Measurements from ENCODE around the gene RING1. TPM values are rescaled to one million over a fixed set of nuclear protein-coding genes. Genes with fewer than 3 reads are reported as not detected.

Gene RING1
- polyA plus RNA-seq, 6 donors from 2014 or later: 2.8 to 12.1 (median 7.4) TPM

DNA sequence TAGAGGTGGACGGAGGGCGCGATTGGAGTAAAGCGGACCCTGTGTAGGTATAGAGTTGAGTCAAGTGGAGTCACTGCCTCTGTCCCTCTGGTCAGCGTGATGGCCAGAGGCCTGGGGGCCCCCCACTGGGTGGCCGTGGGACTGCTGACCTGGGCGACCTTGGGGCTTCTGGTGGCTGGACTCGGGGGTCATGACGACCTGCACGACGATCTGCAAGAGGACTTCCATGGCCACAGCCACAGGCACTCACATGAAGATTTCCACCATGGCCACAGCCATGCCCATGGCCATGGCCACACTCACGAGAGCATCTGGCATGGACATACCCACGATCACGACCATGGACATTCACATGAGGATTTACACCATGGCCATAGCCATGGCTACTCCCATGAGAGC, 7.2 kb upstream of the RING1 start:
- no peaks in the 10 kb centered on the region for H3K9me3 Mint-ChIP-seq
- H3K4me1 Mint-ChIP-seq: peaks cover 71 to 84% (median 83%) of the 10 kb centered on the region in 3 donors
- H3K27ac Mint-ChIP-seq: peak overlapping the region; percentile 95 to 99 (median 98)
- H3K36me3 Mint-ChIP-seq: peaks cover 13 to 24% of the 10 kb centered on the region in 2 donors
- peak overlapping the region; percentile 99 to 100 (median 99) for H3K4me3 Mint-ChIP-seq
- DNase-seq: no peak
- H3K27me3 Mint-ChIP-seq: no peaks in the 10 kb centered on the region
- ATAC-seq (ENCODE audit: low read depth in 2 of 2): no peak

DNA sequence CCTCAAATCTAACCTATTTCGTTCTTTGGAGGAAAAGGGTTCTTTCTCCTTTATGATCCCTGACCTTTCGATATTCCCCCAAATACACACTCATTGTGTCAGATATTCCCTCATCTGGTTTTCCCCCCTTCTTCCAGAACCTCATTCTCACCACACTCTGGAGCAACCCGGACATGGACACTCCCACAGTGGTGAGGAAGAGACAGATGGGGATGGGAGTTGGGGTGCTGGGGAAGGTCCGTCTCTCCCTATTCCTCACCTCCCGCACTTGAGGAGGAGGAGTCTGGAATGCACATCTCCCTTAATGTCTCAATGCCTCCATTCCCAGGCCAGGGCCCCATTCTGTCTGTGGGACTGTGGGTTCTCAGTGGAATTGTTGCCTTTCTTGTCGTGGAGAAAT, 6.4 kb upstream of the RING1 start:
- H3K9me3 Mint-ChIP-seq: no peaks in the 10 kb centered on the region
- peaks cover 71 to 85% (median 85%) of the 10 kb centered on the region in 3 donors for H3K4me1 Mint-ChIP-seq
- no peak for DNase-seq
- no peak for ATAC-seq (ENCODE audit: low read depth in 2 of 2)
- no peaks in the 10 kb centered on the region for H3K27me3 Mint-ChIP-seq
- H3K27ac Mint-ChIP-seq: peak overlapping the region in 5 of 6 donors; percentile 25 to 98 (median 69)
- peaks cover 13 to 16% of the 10 kb centered on the region in 2 donors for H3K36me3 Mint-ChIP-seq
- peak overlapping the region; percentile 99 to 100 (median 99) for H3K4me3 Mint-ChIP-seq

DNA sequence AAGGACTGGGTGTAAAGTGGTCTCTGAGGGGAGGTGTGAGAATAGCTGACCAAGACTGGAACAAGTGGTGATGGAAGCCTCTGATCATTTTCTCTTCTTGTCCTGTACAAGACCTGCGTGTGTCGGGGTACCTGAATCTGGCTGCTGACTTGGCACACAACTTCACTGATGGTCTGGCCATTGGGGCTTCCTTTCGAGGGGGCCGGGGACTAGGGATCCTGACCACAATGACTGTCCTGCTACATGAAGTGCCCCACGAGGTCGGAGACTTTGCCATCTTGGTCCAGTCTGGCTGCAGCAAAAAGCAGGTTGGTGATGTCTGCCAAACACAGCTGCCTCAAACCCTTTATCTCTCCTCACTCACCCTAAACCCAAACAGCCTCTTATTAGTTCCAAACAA, 5.5 kb upstream of the RING1 start:
- DNase-seq: no peak
- Mint-ChIP-seq H3K4me3 (peak overlapping the region in 7 of 8 donors; percentile 48 to 100 (median 99)), H3K27ac (no peak overlapping the region), H3K27me3 (no peaks in the 10 kb centered on the region), H3K9me3 (no peaks in the 10 kb centered on the region), H3K36me3 (peaks cover 13 to 16% of the 10 kb centered on the region in 2 donors), H3K4me1 (peaks cover 69 to 83% (median 81%) of the 10 kb centered on the region in 3 donors)
- no peak for ATAC-seq (ENCODE audit: low read depth in 2 of 2)

DNA sequence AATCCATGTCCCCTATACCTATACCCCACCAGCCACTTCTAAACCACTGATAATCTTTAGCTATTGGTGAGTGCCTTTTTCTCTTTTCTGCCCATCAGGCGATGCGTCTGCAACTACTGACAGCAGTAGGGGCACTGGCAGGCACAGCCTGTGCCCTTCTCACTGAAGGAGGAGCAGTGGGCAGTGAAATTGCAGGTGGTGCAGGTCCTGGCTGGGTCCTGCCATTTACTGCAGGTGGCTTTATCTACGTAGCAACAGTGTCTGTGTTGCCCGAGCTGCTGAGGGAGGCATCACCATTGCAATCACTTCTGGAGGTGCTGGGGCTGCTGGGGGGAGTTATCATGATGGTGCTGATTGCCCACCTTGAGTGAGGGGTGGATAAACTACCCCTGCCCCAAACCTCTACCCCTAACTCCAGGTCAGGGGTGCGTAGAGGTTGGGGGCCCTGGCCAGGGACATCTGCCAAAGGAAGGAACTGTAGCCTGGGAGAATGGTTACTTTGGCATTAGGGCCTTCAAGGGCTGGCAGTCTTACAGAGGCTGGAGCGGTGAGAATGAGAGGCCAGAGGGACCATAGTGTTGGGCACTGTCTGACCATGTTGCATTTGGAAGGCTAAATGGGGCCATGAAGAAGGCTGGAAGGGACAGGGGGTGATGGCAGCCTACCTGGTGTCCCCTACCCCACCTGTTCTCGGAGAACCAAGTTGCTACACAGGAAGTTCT, 4.7 kb upstream of the RING1 start:
- H3K4me1 Mint-ChIP-seq: peaks cover 63 to 79% (median 75%) of the 10 kb centered on the region in 3 donors
- peak overlapping the region; percentile 88 to 100 (median 98) for H3K4me3 Mint-ChIP-seq
- DNase-seq (no peak), ATAC-seq (ENCODE audit: low read depth in 2 of 2) (no peak)
- H3K27me3 Mint-ChIP-seq: no peaks in the 10 kb centered on the region
- no peaks in the 10 kb centered on the region for H3K9me3 Mint-ChIP-seq
- H3K27ac Mint-ChIP-seq: peak overlapping the region in 5 of 6 donors; percentile 44 to 86 (median 78)
- peaks cover 13 to 16% of the 10 kb centered on the region in 2 donors for H3K36me3 Mint-ChIP-seq

DNA sequence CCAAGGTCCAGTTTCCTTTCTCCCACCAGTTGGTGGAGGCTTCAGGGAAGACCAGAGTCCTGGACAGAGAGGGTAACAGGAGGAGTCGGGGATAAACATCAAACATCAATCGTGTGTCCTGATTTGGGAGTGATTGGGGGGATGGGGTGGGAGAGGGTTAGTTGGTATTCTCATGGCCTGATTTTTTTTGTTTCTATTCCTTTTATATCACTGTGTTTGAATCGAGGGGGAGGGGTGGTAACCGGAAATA, 4.2 kb upstream of the RING1 start:
- DNase-seq: no peak
- Mint-ChIP-seq H3K36me3 (peaks cover 13 to 16% of the 10 kb centered on the region in 2 donors), H3K4me3 (peak overlapping the region; percentile 88 to 100 (median 93)), H3K27me3 (no peaks in the 10 kb centered on the region), H3K27ac (peak overlapping the region in 4 of 6 donors; percentile 44 to 85 (median 78)), H3K9me3 (no peaks in the 10 kb centered on the region), H3K4me1 (peaks cover 63 to 79% (median 75%) of the 10 kb centered on the region in 3 donors)
- no peak for ATAC-seq (ENCODE audit: low read depth in 2 of 2)

DNA sequence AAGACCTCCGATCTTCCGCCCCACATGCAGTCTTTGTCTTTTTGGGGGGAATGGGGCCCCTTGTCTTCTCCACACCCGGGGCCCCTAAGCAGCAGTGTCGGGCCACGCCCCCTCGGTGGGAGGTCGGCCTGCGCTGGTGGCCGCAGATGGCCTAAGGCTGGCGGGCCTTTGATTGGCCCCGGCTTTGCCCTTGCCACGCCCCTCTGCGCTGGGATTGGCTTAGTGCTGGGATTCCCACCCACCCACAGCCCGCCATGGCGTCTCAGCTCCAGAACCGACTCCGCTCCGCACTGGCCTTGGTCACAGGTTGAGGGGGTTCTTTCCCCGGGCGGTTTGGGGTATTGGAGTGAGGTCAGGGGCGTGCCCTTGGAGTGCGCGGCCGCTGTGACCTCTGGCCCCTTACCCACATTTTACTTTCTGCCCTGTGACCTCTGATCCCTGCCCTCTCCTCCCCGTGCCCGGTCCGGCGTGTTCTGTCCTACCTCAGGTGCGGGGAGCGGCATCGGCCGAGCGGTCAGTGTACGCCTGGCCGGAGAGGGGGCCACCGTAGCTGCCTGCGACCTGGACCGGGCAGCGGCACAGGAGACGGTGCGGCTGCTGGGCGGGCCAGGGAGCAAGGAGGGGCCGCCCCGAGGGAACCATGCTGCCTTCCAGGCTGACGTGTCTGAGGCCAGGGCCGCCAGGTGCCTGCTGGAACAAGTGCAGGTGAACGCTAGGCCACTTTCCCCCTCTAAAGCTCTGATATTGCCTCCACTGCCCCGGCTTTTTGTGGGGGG, 3.7 kb upstream of the RING1 start, which contains the start of gene HSD17B8:
Gene HSD17B8, plus strand, starts transcription at position 241 of the 776 bp plus-strand sequence. Its CDS starts 14 bp downstream, at position 255.
- ATAC-seq (ENCODE audit: low read depth in 2 of 2) (peak; percentile 52 to 62), DNase-seq (peak; percentile 84)
- Mint-ChIP-seq H3K36me3 (peaks cover 15 to 16% of the 10 kb centered on the region in 2 donors), H3K4me1 (peaks cover 63 to 79% (median 75%) of the 10 kb centered on the region in 3 donors), H3K4me3 (peak within 1 kb of the TSS; percentile 88 to 100 (median 94)), H3K27ac (peak within 1 kb of the TSS; percentile 44 to 86 (median 72)), H3K27me3 (no peaks in the 10 kb centered on the region), H3K9me3 (no peaks in the 10 kb centered on the region)

DNA sequence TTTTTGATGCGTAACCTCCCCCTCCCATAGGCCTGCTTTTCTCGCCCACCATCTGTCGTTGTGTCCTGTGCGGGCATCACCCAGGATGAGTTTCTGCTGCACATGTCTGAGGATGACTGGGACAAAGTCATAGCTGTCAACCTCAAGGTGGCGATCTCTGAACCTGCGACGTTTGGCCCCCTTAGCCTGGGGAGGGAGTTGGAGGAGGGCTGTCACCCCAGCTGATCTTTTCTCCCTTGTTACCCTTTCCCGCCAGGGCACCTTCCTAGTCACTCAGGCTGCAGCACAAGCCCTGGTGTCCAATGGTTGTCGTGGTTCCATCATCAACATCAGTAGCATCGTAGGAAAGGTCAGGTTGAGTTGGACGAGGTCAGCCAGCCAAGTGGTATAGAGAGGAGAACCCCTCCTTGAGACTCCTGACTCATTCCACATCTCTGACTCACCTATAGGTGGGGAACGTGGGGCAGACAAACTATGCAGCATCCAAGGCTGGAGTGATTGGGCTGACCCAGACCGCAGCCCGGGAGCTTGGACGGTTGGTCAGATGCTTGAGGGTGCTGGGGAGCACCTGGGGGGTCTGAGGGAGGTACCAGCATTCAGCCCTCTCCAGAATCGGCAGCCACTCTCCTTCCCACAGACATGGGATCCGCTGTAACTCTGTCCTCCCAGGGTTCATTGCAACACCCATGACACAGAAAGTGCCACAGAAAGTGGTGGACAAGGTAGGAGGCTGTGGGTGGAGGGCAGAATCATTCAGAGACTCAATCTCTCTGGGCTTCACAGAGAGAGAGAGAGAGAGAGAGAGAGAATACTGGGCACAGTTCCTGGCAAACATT, 2.9 kb upstream of the RING1 start:
- Mint-ChIP-seq H3K4me3 (peak overlapping the region; percentile 88 to 100 (median 93)), H3K4me1 (peaks cover 62 to 80% (median 76%) of the 10 kb centered on the region in 3 donors), H3K27me3 (no peaks in the 10 kb centered on the region), H3K27ac (peak overlapping the region in 3 of 6 donors; percentile 53 to 66 (median 65)), H3K9me3 (no peaks in the 10 kb centered on the region), H3K36me3 (peaks cover 16 to 19% of the 10 kb centered on the region in 2 donors)
- DNase-seq: no peak
- ATAC-seq (ENCODE audit: low read depth in 2 of 2): no peak

DNA sequence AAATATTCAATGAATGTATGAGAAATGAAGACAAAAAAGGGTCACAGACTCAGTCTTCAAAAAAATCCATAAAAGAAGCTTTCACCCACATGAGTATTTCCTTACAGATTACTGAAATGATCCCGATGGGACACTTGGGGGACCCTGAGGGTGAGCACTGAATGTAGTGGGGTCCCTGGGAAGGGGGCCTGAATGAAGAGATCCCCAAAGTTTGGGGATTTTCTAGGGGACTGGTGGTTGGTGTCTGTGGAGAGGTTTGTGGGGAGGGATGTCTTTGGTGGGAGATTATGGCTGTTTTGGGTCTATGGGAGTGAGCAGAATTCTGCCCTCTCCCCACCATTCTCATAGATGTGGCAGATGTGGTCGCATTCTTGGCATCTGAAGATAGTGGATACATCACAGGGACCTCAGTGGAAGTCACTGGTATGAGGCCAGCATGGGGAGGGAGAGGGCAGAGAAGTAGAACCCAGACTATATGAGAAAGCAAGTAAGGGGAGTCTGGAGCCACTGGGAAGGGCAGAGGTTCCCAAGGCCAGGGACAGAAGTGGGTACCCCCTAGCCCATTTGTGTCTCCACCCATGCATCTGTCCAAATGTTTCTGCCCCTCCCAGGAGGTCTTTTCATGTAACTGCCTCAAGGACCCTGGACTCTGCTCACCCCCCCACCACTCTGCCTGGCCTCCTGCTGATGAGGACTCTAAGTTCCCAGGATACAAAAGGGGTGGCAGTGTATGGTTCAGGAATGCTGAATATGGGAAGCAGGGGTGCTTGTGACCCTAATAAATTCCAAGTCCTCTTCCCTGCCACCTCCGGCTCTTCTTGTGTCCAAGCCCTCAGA, 2.1 kb upstream of the RING1 start:
- no peaks in the 10 kb centered on the region for H3K9me3 Mint-ChIP-seq
- peaks cover 16 to 23% of the 10 kb centered on the region in 2 donors for H3K36me3 Mint-ChIP-seq
- no peak for DNase-seq
- ATAC-seq (ENCODE audit: low read depth in 2 of 2): no peak
- no peaks in the 10 kb centered on the region for H3K27me3 Mint-ChIP-seq
- H3K4me1 Mint-ChIP-seq: peaks cover 56 to 72% (median 70%) of the 10 kb centered on the region in 3 donors
- H3K4me3 Mint-ChIP-seq: peak overlapping the region; percentile 6 to 100 (median 84)
- H3K27ac Mint-ChIP-seq: peak overlapping the region in 5 of 6 donors; percentile 12 to 65 (median 46)

DNA sequence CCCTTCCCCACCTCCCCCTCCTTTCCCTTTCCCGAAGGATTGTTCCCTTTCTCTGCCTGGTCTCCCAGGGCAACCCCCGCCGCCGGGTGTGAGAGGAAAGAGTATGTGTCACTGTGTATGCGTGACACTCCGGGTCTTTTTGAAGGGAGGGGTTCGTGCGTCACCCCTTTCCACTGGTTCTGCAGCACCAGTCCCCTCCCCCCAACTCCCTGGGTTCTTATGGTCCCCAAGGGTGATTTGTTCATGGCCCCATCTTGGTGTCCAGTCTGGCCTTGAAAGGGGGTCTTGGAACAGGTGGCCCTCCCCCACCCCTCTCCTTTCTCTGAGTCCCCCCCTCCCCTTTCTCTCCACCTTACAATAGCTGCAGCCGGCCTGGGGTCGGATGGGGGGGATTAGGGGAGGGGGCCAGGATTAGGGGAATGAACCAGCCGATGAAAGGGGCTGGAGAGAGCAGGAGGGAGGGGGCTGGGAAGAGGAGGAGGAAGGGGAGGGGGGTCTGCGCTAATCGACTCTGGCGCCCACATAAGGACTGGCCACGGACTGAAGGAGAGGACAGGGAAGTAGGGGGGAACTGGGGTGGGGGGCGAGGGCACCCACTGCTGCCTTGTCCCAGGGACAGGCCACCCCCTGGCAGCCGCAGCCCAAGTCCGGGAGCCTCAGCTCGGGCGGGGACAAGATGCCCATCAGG, 1.3 kb upstream of the RING1 start:
- peak overlapping the region in 3 of 6 donors; percentile 87 to 96 (median 88) for H3K27ac Mint-ChIP-seq
- peaks cover 49 to 66% (median 62%) of the 10 kb centered on the region in 3 donors for H3K4me1 Mint-ChIP-seq
- peaks cover 18 to 19% of the 10 kb centered on the region in 2 donors for H3K36me3 Mint-ChIP-seq
- H3K4me3 Mint-ChIP-seq: peak overlapping the region in 7 of 8 donors; percentile 40 to 99 (median 91)
- H3K27me3 Mint-ChIP-seq: peaks cover 0 to 3% (median 3%) of the 10 kb centered on the region in 3 donors
- H3K9me3 Mint-ChIP-seq: no peaks in the 10 kb centered on the region
- ATAC-seq (ENCODE audit: low read depth in 2 of 2): no peak
- no peak for DNase-seq

DNA sequence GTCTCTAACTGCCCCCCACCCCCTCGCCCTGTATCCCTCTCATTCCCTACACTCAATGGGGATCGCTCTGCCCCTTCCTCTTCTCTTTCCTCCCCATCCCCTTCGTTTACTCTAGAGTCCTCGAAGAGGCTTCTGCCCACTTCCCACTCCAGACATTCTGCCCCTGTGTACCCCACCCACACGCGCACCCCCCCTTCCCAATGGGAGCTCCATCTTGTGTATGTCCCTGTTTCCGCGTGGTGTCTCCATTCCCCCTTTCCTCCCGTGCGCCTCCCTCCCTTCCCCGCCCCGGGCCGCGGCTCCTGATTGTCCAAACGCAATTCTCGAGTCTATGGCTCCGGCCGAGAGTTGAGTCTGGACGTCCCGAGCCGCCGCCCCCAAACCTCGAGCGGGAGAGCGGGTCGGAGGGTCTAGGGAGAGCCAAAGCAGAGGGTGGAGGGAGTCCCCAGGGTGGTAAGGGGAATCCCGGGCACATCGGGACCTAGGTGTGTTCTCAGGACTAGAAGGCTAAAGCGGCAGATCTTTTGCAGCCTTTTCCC, 679 bp upstream of the RING1 start:
- Mint-ChIP-seq H3K36me3 (peaks cover 15 to 18% of the 10 kb centered on the region in 2 donors), H3K4me3 (peak overlapping the region; percentile 81 to 95 (median 92)), H3K27me3 (peaks cover 3 to 9% (median 9%) of the 10 kb centered on the region in 3 donors), H3K27ac (peak overlapping the region; percentile 38 to 99 (median 88)), H3K9me3 (no peaks in the 10 kb centered on the region), H3K4me1 (peaks cover 45 to 66% (median 60%) of the 10 kb centered on the region in 3 donors)
- ATAC-seq (ENCODE audit: low read depth in 2 of 2) (peak in 1 of 2 donors; percentile 10), DNase-seq (no peak)

DNA sequence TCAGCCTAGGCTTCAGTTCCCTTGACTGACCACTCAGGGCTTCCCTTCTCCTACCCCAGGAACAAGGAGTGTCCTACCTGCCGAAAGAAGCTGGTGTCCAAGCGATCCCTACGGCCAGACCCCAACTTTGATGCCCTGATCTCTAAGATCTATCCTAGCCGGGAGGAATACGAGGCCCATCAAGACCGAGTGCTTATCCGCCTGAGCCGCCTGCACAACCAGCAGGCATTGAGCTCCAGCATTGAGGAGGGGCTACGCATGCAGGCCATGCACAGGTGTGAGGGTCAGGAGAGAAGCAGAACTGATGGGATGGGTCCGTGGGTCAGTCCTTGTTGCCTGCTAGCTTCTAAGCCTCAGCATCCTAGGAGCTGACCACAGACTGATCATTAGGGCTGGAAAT, 1.6 kb downstream of the RING1 start:
- peaks cover 47 to 64% (median 60%) of the 10 kb centered on the region in 3 donors for H3K4me1 Mint-ChIP-seq
- peaks cover 10% of the 10 kb centered on the region in 2 donors for H3K36me3 Mint-ChIP-seq
- peak overlapping the region in 1 of 6 donors; percentile 35 for H3K27ac Mint-ChIP-seq
- DNase-seq: no peak
- H3K4me3 Mint-ChIP-seq: peak overlapping the region in 7 of 8 donors; percentile 42 to 95 (median 91)
- ATAC-seq (ENCODE audit: low read depth in 2 of 2): no peak
- H3K9me3 Mint-ChIP-seq: no peaks in the 10 kb centered on the region
- H3K27me3 Mint-ChIP-seq: peaks cover 6 to 32% (median 31%) of the 10 kb centered on the region in 3 donors

All from naive B cell (primary cell).